Keratinocyte (primary cell): ENCODE results near the gene PPP6R1.

Experiments
- EZH2 ChIP-seq: IDR thresholded peaks from one replicate; pipeline ENCODE4 v1.6.1; 2012; ENCODE audit warnings: inconsistent platforms, mild to moderate bottlenecking, low read length, moderate library complexity
- TF ChIP-seq, protein P1 (sequence below), 3 experiments: IDR thresholded peaks in 1 of 3; conservative IDR thresholded peaks in 1 of 3; optimal IDR thresholded peaks in 1 of 3; 2 replicates in 2 of 3; 3 replicates in 1 of 3; pipeline versions ENCODE3 to v1.5.1; 2011; ENCODE audit warnings: low read length in 3 of 3, mild to moderate bottlenecking in 3 of 3, moderate library complexity in 2 of 3, control low read depth in 1 of 3, inconsistent platforms in 1 of 3; ENCODE audit not compliant: insufficient read depth in 2 of 3; ENCODE audit errors: extremely low read depth in 1 of 3

DNA sequence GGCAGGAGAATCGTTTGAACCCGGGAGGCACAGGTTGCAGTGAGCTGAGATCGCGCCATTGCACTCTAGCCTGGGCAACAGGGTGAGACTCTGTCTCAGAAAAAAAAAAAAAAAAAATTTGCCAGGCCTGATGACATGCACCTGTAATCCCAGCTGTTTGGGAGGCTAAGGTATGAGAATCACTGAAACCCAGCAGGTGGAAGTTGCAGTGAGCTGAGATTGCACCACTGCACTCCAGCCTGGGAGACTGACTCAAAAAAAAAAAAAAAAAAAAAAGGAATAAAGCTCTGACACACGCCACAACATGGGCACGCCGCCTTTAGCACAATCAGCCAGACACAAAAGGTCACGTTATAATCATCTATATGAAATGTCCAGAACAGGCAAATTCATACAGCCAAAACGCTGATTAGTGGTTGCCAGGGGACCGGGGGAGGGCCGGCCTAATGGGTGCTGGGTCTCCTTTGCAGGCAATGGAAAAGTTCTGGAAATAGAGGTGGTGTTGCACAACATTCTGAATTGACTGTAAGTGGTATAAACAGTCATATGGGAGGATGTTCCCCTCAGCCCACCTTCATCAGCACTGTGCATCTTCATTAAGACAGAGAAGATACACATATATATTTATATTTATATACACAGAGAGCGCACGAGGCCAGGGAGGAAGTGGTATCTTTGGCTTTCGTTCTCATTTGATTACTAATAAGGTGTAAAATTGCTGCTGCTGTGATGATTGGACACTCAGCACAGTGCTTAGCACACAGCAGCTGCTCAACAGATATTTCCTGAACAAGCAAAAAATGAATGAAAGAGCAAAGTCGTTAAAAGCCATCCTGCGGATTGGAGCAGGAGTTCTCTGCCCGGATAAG is 17.3 kb upstream of the PPP6R1 start:
- TF ChIP-seq, protein P1, sequence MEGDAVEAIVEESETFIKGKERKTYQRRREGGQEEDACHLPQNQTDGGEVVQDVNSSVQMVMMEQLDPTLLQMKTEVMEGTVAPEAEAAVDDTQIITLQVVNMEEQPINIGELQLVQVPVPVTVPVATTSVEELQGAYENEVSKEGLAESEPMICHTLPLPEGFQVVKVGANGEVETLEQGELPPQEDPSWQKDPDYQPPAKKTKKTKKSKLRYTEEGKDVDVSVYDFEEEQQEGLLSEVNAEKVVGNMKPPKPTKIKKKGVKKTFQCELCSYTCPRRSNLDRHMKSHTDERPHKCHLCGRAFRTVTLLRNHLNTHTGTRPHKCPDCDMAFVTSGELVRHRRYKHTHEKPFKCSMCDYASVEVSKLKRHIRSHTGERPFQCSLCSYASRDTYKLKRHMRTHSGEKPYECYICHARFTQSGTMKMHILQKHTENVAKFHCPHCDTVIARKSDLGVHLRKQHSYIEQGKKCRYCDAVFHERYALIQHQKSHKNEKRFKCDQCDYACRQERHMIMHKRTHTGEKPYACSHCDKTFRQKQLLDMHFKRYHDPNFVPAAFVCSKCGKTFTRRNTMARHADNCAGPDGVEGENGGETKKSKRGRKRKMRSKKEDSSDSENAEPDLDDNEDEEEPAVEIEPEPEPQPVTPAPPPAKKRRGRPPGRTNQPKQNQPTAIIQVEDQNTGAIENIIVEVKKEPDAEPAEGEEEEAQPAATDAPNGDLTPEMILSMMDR (optimal IDR thresholded peaks at IDR 0.05 in 1 of 3, IDR thresholded peaks at IDR 0.05 in 1 of 3, conservative IDR thresholded peaks at IDR 0.05 in 1 of 3; ENCODE audit: extremely low read depth in 1 of 3, insufficient read depth in 2 of 3, low read length in 3 of 3) = no peak
- TF ChIP-seq EZH2 = no peak
